NCI-H2227 (cell line): ENCODE data around the gene TMIGD3.

Source experiments
- DNase-seq: peaks from one replicate; lab custom pipeline; 2025; ENCODE audit not compliant: unreplicated experiment; lab: John Stamatoyannopoulos, UW

TMIGD3 gene

GRCh38 chr1:111475701-111476100, 27.7 kb downstream of the TMIGD3 start:
- DNase-seq, result no peak

GRCh38 chr1:111474521-111474920, 28.9 kb downstream of the TMIGD3 start:
- DNase-seq, result no peak

GRCh38 chr1:111474106-111474505, 29.3 kb downstream of the TMIGD3 start:
- DNase-seq, result no peak

- DNase-seq, result no peak
These were observed 31.9 kb downstream of the TMIGD3 start for GRCh38 chr1:111471538-111471937.

- no peak for DNase-seq
These were observed 32.4 kb downstream of the TMIGD3 start for GRCh38 chr1:111471012-111471411.

- no peak for DNase-seq
These were observed 32.8 kb downstream of the TMIGD3 start for GRCh38 chr1:111470596-111470995.

- no peak for DNase-seq
These were observed 33.9 kb downstream of the TMIGD3 start for GRCh38 chr1:111469539-111469938.

GRCh38 chr1:111468717-111469100, 34.7 kb downstream of the TMIGD3 start:
- no peak for DNase-seq

GRCh38 chr1:111467865-111468716, 35.3 kb downstream of the TMIGD3 start:
- no peak for DNase-seq

GRCh38 chr1:111466480-111466879, 37.0 kb downstream of the TMIGD3 start:
- DNase-seq, result no peak

- no peak for DNase-seq
These were observed 37.7 kb downstream of the TMIGD3 start for GRCh38 chr1:111465754-111466153.

GRCh38 chr1:111463029-111463683, 40.3 kb downstream of the TMIGD3 start:
- no peak for DNase-seq

- DNase-seq, result no peak
These were observed 40.9 kb downstream of the TMIGD3 start for GRCh38 chr1:111462370-111463028.

- DNase-seq, result no peak
These were observed 41.7 kb downstream of the TMIGD3 start for GRCh38 chr1:111461765-111462164.

- no peak for DNase-seq
These were observed 47.8 kb downstream of the TMIGD3 start for GRCh38 chr1:111455642-111456031.

GRCh38 chr1:111454859-111455641, 48.4 kb downstream of the TMIGD3 start:
- DNase-seq, result no peak

- DNase-seq, result no peak
These were observed 49.7 kb downstream of the TMIGD3 start for GRCh38 chr1:111453706-111454105.

- DNase-seq, result no peak
These were observed 50.9 kb downstream of the TMIGD3 start for GRCh38 chr1:111452581-111452980.

GRCh38 chr1:111450185-111450584, 53.2 kb downstream of the TMIGD3 start:
- DNase-seq, result no peak

GRCh38 chr1:111449703-111450017, 53.8 kb downstream of the TMIGD3 start:
- DNase-seq, result no peak

- peak; percentile 100 for DNase-seq
These were observed 54.3 kb downstream of the TMIGD3 start, which contains the start of the genes ATP5PB and WDR77 for GRCh38 chr1:111448918-111449702. Gene ATP5PB (plus strand): TSS chr1:111449464. CDS start chr1:111449542, 78 bp downstream. Gene WDR77 (minus strand): TSS chr1:111449256. CDS start chr1:111449169, 87 bp downstream.
